Loucy (cell line): ENCODE measurements around the gene CELF5.
A peak's percentile ranks its signal among the peaks of the same experiment; 100 is the strongest.

ENCODE experiments used
- H2AFZ ChIP-seq: fragments of 200-600 bp; sonication (generic); 2 replicates; pipeline ENCODE4 v1.6.0; 2016; ENCODE audit warnings: antibody characterized with exemption, mild to moderate bottlenecking, low read length, moderate library complexity
- H3F3A ChIP-seq: fragments of 200-600 bp; 2 replicates; pipeline ENCODE4 v1.6.0; 2016; ENCODE audit warnings: antibody characterized with exemption, low read depth, mild to moderate bottlenecking
- H3K27me3 ChIP-seq: fragments of 200-600 bp; sonication (generic); 2 replicates; pipeline ENCODE4 v1.6.1; 2014; ENCODE audit warnings: low read length, mild to moderate bottlenecking; ENCODE audit not compliant: insufficient read depth, poor library complexity, severe bottlenecking
- H3K36me3 ChIP-seq: fragments of 200-600 bp; sonication (generic); 2 replicates; pipeline ENCODE4 v1.6.1; 2016; ENCODE audit warnings: low read length; ENCODE audit not compliant: insufficient read depth
- H3K4me1 ChIP-seq: fragments of 200-600 bp; sonication (generic); 2 replicates; pipeline ENCODE4 v1.5.1; 2014; ENCODE audit warnings: low read length, mild to moderate bottlenecking; ENCODE audit not compliant: insufficient read depth, poor library complexity, severe bottlenecking
- H3K4me2 ChIP-seq: fragments of 200-600 bp; sonication (generic); 2 replicates; pipeline ENCODE4 v1.6.0; 2014; ENCODE audit warnings: antibody characterized with exemption, low read length, low read depth, mild to moderate bottlenecking; ENCODE audit not compliant: poor library complexity, severe bottlenecking
- H3K4me3 ChIP-seq: fragments of 200-600 bp; sonication (generic); 2 replicates; pipeline ENCODE4 v1.5.1; 2014; ENCODE audit warnings: low read length, mild to moderate bottlenecking, mixed read lengths; ENCODE audit not compliant: poor library complexity, severe bottlenecking
- H3K79me2 ChIP-seq: fragments of 200-600 bp; sonication (generic); 2 replicates; pipeline ENCODE4 v1.6.1; 2014; ENCODE audit warnings: low read length; ENCODE audit not compliant: insufficient read depth
- H3K9ac ChIP-seq: fragments of 200-600 bp; sonication (generic); 2 replicates; pipeline ENCODE4 v1.6.0; 2014; ENCODE audit warnings: mild to moderate bottlenecking, low read depth, low read length, moderate library complexity; ENCODE audit not compliant: poor library complexity, severe bottlenecking
- H3K9me2 ChIP-seq: fragments of 200-600 bp; sonication (generic); replicated peaks from 2 replicates; pipeline ENCODE4 v1.6.1; 2016; ENCODE audit warnings: low read depth, low read length, mixed read lengths
- H3K9me3 ChIP-seq: fragments of 200-600 bp; sonication (generic); 2 replicates; pipeline ENCODE4 v1.6.1; 2014; ENCODE audit warnings: mild to moderate bottlenecking, antibody characterized with exemption, low read length, low read depth; ENCODE audit not compliant: insufficient read depth
- H4K20me1 ChIP-seq: fragments of 200-600 bp; sonication (generic); 2 replicates; pipeline ENCODE4 v1.6.0; 2014; ENCODE audit warnings: antibody characterized with exemption, low read length, mild to moderate bottlenecking; ENCODE audit not compliant: insufficient read depth, poor library complexity, severe bottlenecking
- EZH2phosphoT487 ChIP-seq: fragments of 200-600 bp; IDR thresholded peaks from 2 replicates; pipeline ENCODE4 v1.6.1; 2018; ENCODE audit warnings: antibody characterized with exemption, mild to moderate bottlenecking, moderate library complexity, borderline replicate concordance
- TF ChIP-seq, protein P1 (sequence below): fragments of 200-600 bp; sonication (generic); conservative IDR thresholded peaks from 2 replicates; pipeline ENCODE4 v1.5.1; 2014; ENCODE audit warnings: mild to moderate bottlenecking, antibody characterized with exemption, low read length

CELF5 gene

DNA sequence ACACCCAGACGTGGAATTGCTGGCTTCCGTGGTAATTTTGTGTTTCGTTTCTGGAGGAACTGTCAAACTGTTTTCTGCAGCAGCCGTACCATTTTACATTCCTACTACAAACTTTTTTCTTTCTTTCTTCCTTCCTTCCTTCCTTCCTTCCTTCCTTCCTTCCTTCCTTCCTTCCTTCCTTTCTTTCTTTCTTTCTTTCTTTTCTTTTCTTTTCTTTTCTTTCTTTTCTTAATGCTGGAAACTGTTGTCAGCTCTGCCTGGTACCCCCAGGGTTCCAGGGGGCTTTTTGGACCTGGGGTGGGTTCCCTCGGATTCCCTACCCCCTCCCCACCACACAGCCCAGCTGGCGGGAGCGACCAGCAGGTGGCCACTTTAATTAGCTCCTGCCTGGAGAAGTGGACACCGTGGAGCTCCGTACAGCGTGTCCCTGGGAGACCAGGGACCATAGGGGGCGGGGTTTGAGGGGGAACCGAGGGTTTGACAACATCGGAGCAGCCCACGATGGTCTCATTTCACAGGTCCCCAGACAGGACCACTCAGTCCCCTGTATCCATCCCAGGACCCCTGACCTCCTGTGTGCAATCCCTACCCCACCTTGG, 24.4 kb downstream of the CELF5 start:
- no peak overlapping the region for H3K4me2 ChIP-seq
- no peaks in the 10 kb centered on the region for H3F3A ChIP-seq
- no peaks in the 10 kb centered on the region for H3K36me3 ChIP-seq
- no peak overlapping the region for H3K4me3 ChIP-seq
- no peaks in the 10 kb centered on the region for H3K9me3 ChIP-seq
- H3K9ac ChIP-seq = no peak overlapping the region
- H3K4me1 ChIP-seq = no peaks in the 10 kb centered on the region
- H3K79me2 ChIP-seq = no peaks in the 10 kb centered on the region
- TF ChIP-seq, protein P1, sequence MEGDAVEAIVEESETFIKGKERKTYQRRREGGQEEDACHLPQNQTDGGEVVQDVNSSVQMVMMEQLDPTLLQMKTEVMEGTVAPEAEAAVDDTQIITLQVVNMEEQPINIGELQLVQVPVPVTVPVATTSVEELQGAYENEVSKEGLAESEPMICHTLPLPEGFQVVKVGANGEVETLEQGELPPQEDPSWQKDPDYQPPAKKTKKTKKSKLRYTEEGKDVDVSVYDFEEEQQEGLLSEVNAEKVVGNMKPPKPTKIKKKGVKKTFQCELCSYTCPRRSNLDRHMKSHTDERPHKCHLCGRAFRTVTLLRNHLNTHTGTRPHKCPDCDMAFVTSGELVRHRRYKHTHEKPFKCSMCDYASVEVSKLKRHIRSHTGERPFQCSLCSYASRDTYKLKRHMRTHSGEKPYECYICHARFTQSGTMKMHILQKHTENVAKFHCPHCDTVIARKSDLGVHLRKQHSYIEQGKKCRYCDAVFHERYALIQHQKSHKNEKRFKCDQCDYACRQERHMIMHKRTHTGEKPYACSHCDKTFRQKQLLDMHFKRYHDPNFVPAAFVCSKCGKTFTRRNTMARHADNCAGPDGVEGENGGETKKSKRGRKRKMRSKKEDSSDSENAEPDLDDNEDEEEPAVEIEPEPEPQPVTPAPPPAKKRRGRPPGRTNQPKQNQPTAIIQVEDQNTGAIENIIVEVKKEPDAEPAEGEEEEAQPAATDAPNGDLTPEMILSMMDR = no peak
- no peak for TF ChIP-seq EZH2phosphoT487
- H3K27me3 ChIP-seq = no peaks in the 10 kb centered on the region
- H4K20me1 ChIP-seq = no peaks in the 10 kb centered on the region
- H3K9me2 ChIP-seq = no peaks in the 10 kb centered on the region
- no peak overlapping the region for H2AFZ ChIP-seq

DNA sequence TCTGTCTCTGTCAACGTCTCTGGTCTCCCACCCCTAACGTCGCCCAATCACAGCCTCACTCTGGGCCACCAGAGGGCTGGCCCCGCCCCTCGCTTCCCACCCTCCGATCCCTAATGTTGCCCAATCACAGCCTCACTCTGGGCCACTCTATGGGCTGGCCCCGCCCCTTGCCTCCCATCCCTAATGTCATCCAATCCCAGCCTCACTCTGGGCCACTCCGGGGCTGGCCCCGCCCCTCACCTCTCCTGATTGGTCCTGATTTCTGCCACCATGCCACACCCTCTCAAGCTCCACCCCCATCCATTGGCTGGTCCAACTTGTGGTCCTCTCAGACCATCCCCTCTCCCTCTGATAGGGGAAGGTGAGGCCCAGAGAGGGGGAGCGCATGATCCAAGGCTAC, 24.9 kb downstream of the CELF5 start:
- Histone ChIP-seq H3K4me1 (no peaks in the 10 kb centered on the region), H3K27me3 (no peaks in the 10 kb centered on the region), H2AFZ (no peak overlapping the region), H3K4me3 (no peak overlapping the region), H3F3A (no peaks in the 10 kb centered on the region), H3K79me2 (no peaks in the 10 kb centered on the region), H4K20me1 (no peaks in the 10 kb centered on the region), H3K36me3 (no peaks in the 10 kb centered on the region), H3K9me2 (no peaks in the 10 kb centered on the region), H3K4me2 (no peak overlapping the region), H3K9ac (no peak overlapping the region), H3K9me3 (no peaks in the 10 kb centered on the region)
- TF ChIP-seq, protein P1 = no peak
- TF ChIP-seq EZH2phosphoT487 = no peak

DNA sequence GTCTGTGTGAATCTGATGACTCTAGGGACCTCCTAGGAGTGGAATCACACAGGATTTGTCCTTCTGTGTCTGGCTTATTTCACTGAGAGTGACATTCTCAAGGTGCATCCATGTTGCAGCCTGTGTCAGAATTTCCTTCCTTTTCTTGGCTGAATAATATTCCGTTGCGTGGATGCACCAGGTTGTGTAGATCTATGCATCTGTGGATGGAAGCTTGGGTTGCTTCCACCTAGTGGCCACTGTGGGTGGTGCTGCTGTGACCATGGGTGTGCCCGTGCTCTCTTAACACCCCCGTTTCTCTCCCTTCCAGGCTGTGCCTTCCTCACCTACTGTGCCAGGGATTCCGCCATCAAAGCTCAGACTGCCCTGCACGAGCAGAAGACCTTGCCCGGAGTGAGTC, 26.2 kb downstream of the CELF5 start:
- Histone ChIP-seq H3K27me3 (no peaks in the 10 kb centered on the region), H3K4me3 (no peak overlapping the region), H3F3A (no peaks in the 10 kb centered on the region), H3K9ac (no peak overlapping the region), H3K4me2 (no peak overlapping the region), H3K79me2 (no peaks in the 10 kb centered on the region), H3K9me3 (no peaks in the 10 kb centered on the region), H2AFZ (no peak overlapping the region), H3K4me1 (no peaks in the 10 kb centered on the region), H3K36me3 (no peaks in the 10 kb centered on the region), H3K9me2 (no peaks in the 10 kb centered on the region), H4K20me1 (no peaks in the 10 kb centered on the region)
- TF ChIP-seq, protein P1 = peak; percentile 65
- TF ChIP-seq EZH2phosphoT487 = no peak
